ENCODE measurements around the gene TPM1. TPM values are rescaled to one million over a fixed set of nuclear protein-coding genes. Genes with fewer than 3 reads are reported as not detected.
A peak's percentile ranks its signal among the peaks of the same experiment; 100 is the strongest.

TPM1 gene
- total and polyA plus RNA-seq, 2 of the 4 experiments (the other 2 are of a cell fraction) = 661 to 1,623 TPM

- Histone ChIP-seq H3K36me3 (ENCODE audit: control insufficient read depth, insufficient read depth, low read length) (peaks cover 33% of the 10 kb centered on the region), H3K14ac (replicated peaks; ENCODE audit: low read depth, low read length) (no peak overlapping the region), H4K20me1 (ENCODE audit: insufficient read depth, low read length) (peaks cover 51% of the 10 kb centered on the region), H4K5ac (ENCODE audit: low read depth, low read length) (no peak overlapping the region), H2BK5ac (ENCODE audit: low read depth, low read length, poor library complexity, severe bottlenecking) (peak overlapping the region; percentile 28), H3K4me2 (ENCODE audit: low read depth, low read length) (no peak overlapping the region), H3K23ac (ENCODE audit: low read depth, low read length) (no peak overlapping the region), H3K4me1 (ENCODE audit: control insufficient read depth, insufficient read depth, low read length) (peaks cover 13% of the 10 kb centered on the region), H2BK20ac (ENCODE audit: low read depth, low read length) (no peak overlapping the region), H3K18ac (ENCODE audit: low read depth, low read length) (no peak overlapping the region), H3K4ac (ENCODE audit: low read depth, low read length) (no peak overlapping the region), H2AK9ac (replicated peaks; ENCODE audit: low read depth, low read length, poor library complexity) (no peak overlapping the region), H3K27me3 (ENCODE audit: control insufficient read depth, insufficient read depth, low read length) (no peaks in the 10 kb centered on the region), H2AFZ (replicated peaks; ENCODE audit: low read length, poor library complexity) (no peak overlapping the region), H4K8ac (ENCODE audit: low read depth in 2 of 2, low read length in 2 of 2) (0 out of 4 replicates have a peak overlapping the region, but pooled peaks of 1 of the 2 experiments have one; percentile 4), H3K27ac (ENCODE audit: insufficient read depth, low read length) (no peak overlapping the region), H3K9me1 (ENCODE audit: insufficient read depth, low read length) (peaks cover 23% of the 10 kb centered on the region), H3K79me1 (ENCODE audit: low read depth in 1 of 2, low read length in 2 of 2) (peaks cover 15 to 24% of the 10 kb centered on the region in 2 experiments), H3K9me3 (ENCODE audit: control insufficient read depth, insufficient read depth, low read length) (no peaks in the 10 kb centered on the region), H2BK15ac (ENCODE audit: low read depth, low read length) (no peak overlapping the region), H2AK5ac (ENCODE audit: low read depth, low read length) (no peak overlapping the region), H4K91ac (ENCODE audit: insufficient read depth, low read depth, low read length) (no peak overlapping the region), H2BK120ac (ENCODE audit: low read depth, low read length) (no peak overlapping the region), H3K9ac (ENCODE audit: low read depth, low read length) (no peak overlapping the region), H3K4me3 (ENCODE audit: insufficient read depth, low read depth, low read length) (no peak overlapping the region), H3K56ac (ENCODE audit: extremely low read depth, insufficient read depth, low read length) (no peak overlapping the region)
- WGBS, 2 experiments (ENCODE audit: extremely low coverage in 2 of 2, insufficient read length in 1 of 2) = 100% methylated on average over 1 of the region's 9 CpGs; no CpG with 5 or more reads in 1 of the 2 experiments
- dilution Hi-C loops (cut with HindIII; ENCODE audit: low sequenced_read_pairs, unreplicated experiment) (no loop called here), intact Hi-C loops (cut with micrococcal nuclease) (no loop called here), in situ Hi-C loops (cut with MboI; ENCODE audit: low sequenced_read_pairs) (no loop called here)
- CTCF ChIA-PET = no interaction called here
- no peak for DNase-seq
- no TSS peak for BruUV-seq (replicated peaks)
- ATAC-seq (ENCODE audit: low read depth) = no peak; the same call in 1 of the 2 replicates
- TF ChIP-seq USF2 (IDR thresholded peaks at IDR 0.05; ENCODE audit: low read depth, low read length) = no peak
- no peak for TF ChIP-seq FOS (IDR thresholded peaks at IDR 0.05; ENCODE audit: low read depth, low read length)
- no peak for TF ChIP-seq CEBPB (IDR thresholded peaks at IDR 0.05; ENCODE audit: low read depth, low read length)
- TF ChIP-seq NFE2L2 (IDR thresholded peaks at IDR 0.05; ENCODE audit: low read depth, low read length) = no peak
- no peak for TF ChIP-seq MXI1 (IDR thresholded peaks at IDR 0.05; ENCODE audit: borderline replicate concordance, low read depth, low read length)
- no peak for TF ChIP-seq CTCF (conservative IDR thresholded peaks at IDR 0.05; ENCODE audit: low read depth, low read length)
- no peak for TF ChIP-seq MAFK (IDR thresholded peaks at IDR 0.05; ENCODE audit: low read depth, low read length)
- TF ChIP-seq ELK1 (IDR thresholded peaks at IDR 0.05; ENCODE audit: borderline replicate concordance, low read depth, low read length) = no peak
- no peak for TF ChIP-seq SMC3 (IDR thresholded peaks at IDR 0.05; ENCODE audit: low read depth, low read length)
- TF ChIP-seq MAZ (IDR thresholded peaks at IDR 0.05; ENCODE audit: borderline replicate concordance, low read depth, low read length) = no peak
- no peak for TF ChIP-seq CHD1 (IDR thresholded peaks at IDR 0.05; ENCODE audit: low read depth, low read length)
- TF ChIP-seq BHLHE40 (IDR thresholded peaks at IDR 0.05; ENCODE audit: low read depth, low read length) = no peak
- TF ChIP-seq RCOR1 (IDR thresholded peaks at IDR 0.05; ENCODE audit: insufficient replicate concordance, low read length) = no peak
- no peak for TF ChIP-seq RAD21 (IDR thresholded peaks at IDR 0.05; ENCODE audit: low read length)
- TF ChIP-seq RFX5 (IDR thresholded peaks at IDR 0.05; ENCODE audit: low read depth, low read length) = no peak
- TF ChIP-seq POLR2A (IDR thresholded peaks at IDR 0.05; ENCODE audit: low read depth, low read length) = no peak
- POLR2A ChIA-PET (ENCODE audit: unreplicated experiment) = no interaction called here
Observed at GRCh38 chr15:63072809-63073277, 30.3 kb downstream of the TPM1 start.
